ENCODE measurements around the gene MAP4K3.

Gene MAP4K3

DNA sequence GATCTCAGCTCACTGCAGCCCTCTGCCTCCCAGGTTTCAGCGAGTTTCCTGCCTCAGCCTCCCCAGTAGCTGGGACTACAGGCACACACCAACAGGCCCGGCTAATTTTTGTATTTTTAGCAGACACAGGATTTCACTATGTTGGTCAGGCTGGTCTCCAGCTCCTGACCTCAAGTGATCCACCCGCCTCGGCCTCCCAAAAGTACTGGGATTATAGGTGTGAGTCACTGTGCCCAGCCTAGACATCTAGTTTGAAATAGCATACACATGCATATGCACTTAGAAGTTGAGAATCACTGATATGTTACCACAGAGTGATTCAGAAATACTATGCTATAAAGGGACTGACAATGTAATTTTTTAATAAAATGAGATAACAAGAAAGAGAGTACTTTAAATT lies 123.5 kb downstream of the MAP4K3 start:
- no peaks in the 10 kb centered on the region for H3K27me3 ChIP-seq (ENCODE audit: insufficient read depth, low read length)

DNA sequence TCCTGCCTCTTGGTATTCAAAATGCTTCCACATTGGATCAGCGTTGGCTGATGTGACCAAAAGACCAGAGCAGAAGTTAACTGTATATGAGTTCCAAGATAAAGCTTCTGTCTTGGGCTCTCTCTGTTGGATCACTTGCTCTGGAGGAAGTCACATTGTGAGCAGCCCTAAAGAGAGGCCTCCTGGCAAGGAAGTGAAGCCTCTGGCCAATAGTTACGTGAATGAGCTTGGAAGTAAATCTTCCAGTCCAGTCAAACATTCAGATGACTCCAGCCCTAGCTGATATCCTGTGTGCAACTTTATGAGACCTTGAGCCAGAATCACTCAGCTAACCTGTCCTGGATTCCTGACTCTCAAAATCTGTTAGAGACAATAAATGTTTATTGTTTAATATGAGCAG lies 125.6 kb downstream of the MAP4K3 start:
- no peaks in the 10 kb centered on the region for H3K27me3 ChIP-seq (ENCODE audit: insufficient read depth, low read length)
- H3K36me3 ChIP-seq (ENCODE audit: insufficient read depth, low read depth, low read length) = peaks cover 20% of the 10 kb centered on the region
- H3K9ac ChIP-seq (ENCODE audit: low read depth, low read length) = no peak overlapping the region
- H3K27ac ChIP-seq (ENCODE audit: low read length) = no peak overlapping the region
- no peak overlapping the region for H3K4me3 ChIP-seq (ENCODE audit: low read length)
- no peaks in the 10 kb centered on the region for H3K9me3 ChIP-seq (ENCODE audit: insufficient read depth, low read depth, low read length)
- H3K4me1 ChIP-seq (ENCODE audit: insufficient read depth, low read length) = no peaks in the 10 kb centered on the region

More for the DNA sequence above, 123.5 kb downstream of the MAP4K3 start:
- H3K9ac ChIP-seq (ENCODE audit: low read depth, low read length) = no peak overlapping the region
- no peaks in the 10 kb centered on the region for H3K9me3 ChIP-seq (ENCODE audit: insufficient read depth, low read depth, low read length)
- H3K4me3 ChIP-seq (ENCODE audit: low read length) = no peak overlapping the region
- no peak overlapping the region for H3K27ac ChIP-seq (ENCODE audit: low read length)
- H3K4me1 ChIP-seq (ENCODE audit: insufficient read depth, low read length) = no peaks in the 10 kb centered on the region
- peaks cover 20% of the 10 kb centered on the region for H3K36me3 ChIP-seq (ENCODE audit: insufficient read depth, low read depth, low read length)

DNA sequence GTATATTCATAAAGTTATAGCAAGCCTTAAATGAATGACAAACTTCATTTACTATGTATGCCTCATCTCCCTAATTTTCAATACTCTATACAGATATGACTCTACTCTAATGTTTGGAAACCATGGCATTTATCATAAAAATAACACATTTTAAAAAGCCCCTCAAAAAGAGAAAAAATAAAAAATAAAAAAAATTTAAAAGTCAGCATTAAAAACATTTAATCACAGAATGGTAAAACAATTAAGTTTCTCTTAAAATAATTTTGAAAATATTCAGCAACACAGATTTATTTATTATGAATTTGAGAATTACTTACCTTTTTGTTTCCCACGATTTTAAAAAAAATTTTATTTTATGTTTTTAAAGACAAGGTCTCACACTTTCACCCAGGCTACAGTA lies 128.3 kb downstream of the MAP4K3 start:
- Histone ChIP-seq H3K36me3 (ENCODE audit: insufficient read depth, low read depth, low read length) (0 out of 2 replicates have a peak, but pooled peaks cover 7% of the 10 kb centered on the region), H3K4me3 (ENCODE audit: low read length) (no peak overlapping the region), H3K27ac (ENCODE audit: low read length) (no peak overlapping the region), H3K9me3 (ENCODE audit: insufficient read depth, low read depth, low read length) (no peaks in the 10 kb centered on the region), H3K27me3 (ENCODE audit: insufficient read depth, low read length) (no peaks in the 10 kb centered on the region), H3K4me1 (ENCODE audit: insufficient read depth, low read length) (no peaks in the 10 kb centered on the region), H3K9ac (ENCODE audit: low read depth, low read length) (no peak overlapping the region)

DNA sequence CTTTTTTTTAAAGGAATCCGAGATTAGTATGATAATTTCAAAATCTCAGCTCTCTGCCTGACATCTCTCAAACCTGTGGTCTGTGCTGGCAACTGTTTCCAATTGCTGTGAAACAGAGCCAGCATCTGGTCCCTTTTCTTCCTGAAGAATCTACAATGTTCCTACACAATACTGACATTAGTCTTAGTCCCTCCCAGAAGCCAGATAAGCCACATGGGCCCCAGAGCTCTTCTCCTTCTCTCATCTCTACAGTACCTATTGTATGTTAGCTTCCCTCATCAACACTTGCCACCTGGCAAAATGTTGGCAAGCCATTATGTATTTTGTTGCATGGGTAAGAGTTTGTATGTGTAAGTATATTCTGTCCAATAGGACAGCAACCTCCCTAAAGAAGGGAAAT lies 130.5 kb downstream of the MAP4K3 start:
- 0 out of 2 replicates have a peak, but pooled peaks cover 3% of the 10 kb centered on the region for H3K36me3 ChIP-seq (ENCODE audit: insufficient read depth, low read depth, low read length)
- no peak overlapping the region for H3K27ac ChIP-seq (ENCODE audit: low read length)
- no peak overlapping the region for H3K4me3 ChIP-seq (ENCODE audit: low read length)
- no peaks in the 10 kb centered on the region for H3K4me1 ChIP-seq (ENCODE audit: insufficient read depth, low read length)
- H3K9me3 ChIP-seq (ENCODE audit: insufficient read depth, low read depth, low read length) = no peaks in the 10 kb centered on the region
- no peaks in the 10 kb centered on the region for H3K27me3 ChIP-seq (ENCODE audit: insufficient read depth, low read length)
- H3K9ac ChIP-seq (ENCODE audit: low read depth, low read length) = no peak overlapping the region

DNA sequence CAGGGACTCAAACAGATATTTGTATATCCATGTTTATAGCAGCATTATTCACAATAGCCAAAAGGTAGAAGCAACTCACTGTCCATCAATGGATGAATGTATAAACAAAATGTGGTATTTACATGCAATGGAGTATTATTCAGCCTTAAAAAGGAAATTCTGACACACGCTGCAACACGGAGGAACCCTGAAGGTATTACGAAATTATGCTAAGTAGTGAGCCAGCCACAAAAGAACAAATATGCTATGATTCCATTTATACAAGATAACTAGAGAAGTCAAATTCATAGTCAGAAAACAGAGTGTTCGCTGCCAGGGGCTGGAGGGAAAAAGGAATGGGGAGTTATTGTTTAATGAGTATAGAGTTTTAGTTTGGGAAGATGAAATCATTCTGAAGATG lies 132.4 kb downstream of the MAP4K3 start:
- Histone ChIP-seq H3K4me3 (ENCODE audit: low read length) (no peak overlapping the region), H3K27ac (ENCODE audit: low read length) (no peak overlapping the region), H3K27me3 (ENCODE audit: insufficient read depth, low read length) (no peaks in the 10 kb centered on the region), H3K9ac (ENCODE audit: low read depth, low read length) (no peak overlapping the region), H3K36me3 (ENCODE audit: insufficient read depth, low read depth, low read length) (0 out of 2 replicates have a peak, but pooled peaks cover 3% of the 10 kb centered on the region), H3K4me1 (ENCODE audit: insufficient read depth, low read length) (peaks cover 8% of the 10 kb centered on the region; the same call in 1 of the 2 replicates), H3K9me3 (ENCODE audit: insufficient read depth, low read depth, low read length) (no peaks in the 10 kb centered on the region)

DNA sequence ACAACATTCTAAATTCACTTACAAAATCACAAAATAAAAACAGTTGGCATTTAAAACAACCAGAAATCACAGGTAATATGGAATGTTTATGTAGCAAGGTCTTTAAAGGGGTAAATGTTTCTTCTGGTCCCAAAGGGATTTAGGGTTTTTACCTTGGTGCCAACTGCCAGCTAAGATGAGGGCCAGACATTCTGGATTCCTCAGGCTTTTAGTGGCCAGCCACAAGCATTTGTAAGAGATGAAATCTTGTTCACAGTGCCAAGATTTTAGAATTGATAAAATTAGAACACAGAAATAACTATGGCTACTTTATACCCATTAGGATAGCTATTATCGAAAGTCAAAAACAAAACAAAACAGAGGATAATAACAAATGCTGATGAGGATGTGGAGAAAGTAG lies 132.9 kb downstream of the MAP4K3 start:
- peaks cover 8% of the 10 kb centered on the region; the same call in 1 of the 2 replicates for H3K4me1 ChIP-seq (ENCODE audit: insufficient read depth, low read length)
- no peak overlapping the region for H3K9ac ChIP-seq (ENCODE audit: low read depth, low read length)
- no peaks in the 10 kb centered on the region for H3K9me3 ChIP-seq (ENCODE audit: insufficient read depth, low read depth, low read length)
- 0 out of 2 replicates have a peak, but pooled peaks cover 2% of the 10 kb centered on the region for H3K36me3 ChIP-seq (ENCODE audit: insufficient read depth, low read depth, low read length)
- no peak overlapping the region for H3K27ac ChIP-seq (ENCODE audit: low read length)
- no peaks in the 10 kb centered on the region for H3K27me3 ChIP-seq (ENCODE audit: insufficient read depth, low read length)
- H3K4me3 ChIP-seq (ENCODE audit: low read length) = no peak overlapping the region

DNA sequence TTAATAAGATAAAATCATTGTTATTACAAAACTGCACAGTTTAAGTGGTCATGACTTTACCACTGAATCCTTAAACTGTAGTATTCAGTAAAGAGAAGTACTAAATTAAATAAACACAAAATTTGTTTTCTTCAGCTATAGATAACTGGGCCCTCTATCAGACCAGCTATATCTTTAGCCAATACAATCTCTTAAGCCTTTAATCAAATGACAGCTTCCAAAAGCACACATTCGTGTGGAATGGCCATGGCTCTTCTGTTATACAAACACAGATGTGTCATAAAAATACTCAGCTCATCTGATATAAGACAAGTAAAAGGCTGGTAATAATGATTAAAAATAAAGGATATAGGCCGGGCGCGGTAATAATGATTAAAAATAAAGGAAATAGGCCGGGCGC lies 135.7 kb downstream of the MAP4K3 start:
- Histone ChIP-seq H3K9ac (ENCODE audit: low read depth, low read length) (no peak overlapping the region), H3K4me3 (ENCODE audit: low read length) (no peak overlapping the region), H3K27ac (ENCODE audit: low read length) (no peak overlapping the region), H3K27me3 (ENCODE audit: insufficient read depth, low read length) (no peaks in the 10 kb centered on the region), H3K36me3 (ENCODE audit: insufficient read depth, low read depth, low read length) (0 out of 2 replicates have a peak, but pooled peaks cover 4% of the 10 kb centered on the region), H3K9me3 (ENCODE audit: insufficient read depth, low read depth, low read length) (no peaks in the 10 kb centered on the region), H3K4me1 (ENCODE audit: insufficient read depth, low read length) (peaks cover 9% of the 10 kb centered on the region; the same call in 1 of the 2 replicates)

DNA sequence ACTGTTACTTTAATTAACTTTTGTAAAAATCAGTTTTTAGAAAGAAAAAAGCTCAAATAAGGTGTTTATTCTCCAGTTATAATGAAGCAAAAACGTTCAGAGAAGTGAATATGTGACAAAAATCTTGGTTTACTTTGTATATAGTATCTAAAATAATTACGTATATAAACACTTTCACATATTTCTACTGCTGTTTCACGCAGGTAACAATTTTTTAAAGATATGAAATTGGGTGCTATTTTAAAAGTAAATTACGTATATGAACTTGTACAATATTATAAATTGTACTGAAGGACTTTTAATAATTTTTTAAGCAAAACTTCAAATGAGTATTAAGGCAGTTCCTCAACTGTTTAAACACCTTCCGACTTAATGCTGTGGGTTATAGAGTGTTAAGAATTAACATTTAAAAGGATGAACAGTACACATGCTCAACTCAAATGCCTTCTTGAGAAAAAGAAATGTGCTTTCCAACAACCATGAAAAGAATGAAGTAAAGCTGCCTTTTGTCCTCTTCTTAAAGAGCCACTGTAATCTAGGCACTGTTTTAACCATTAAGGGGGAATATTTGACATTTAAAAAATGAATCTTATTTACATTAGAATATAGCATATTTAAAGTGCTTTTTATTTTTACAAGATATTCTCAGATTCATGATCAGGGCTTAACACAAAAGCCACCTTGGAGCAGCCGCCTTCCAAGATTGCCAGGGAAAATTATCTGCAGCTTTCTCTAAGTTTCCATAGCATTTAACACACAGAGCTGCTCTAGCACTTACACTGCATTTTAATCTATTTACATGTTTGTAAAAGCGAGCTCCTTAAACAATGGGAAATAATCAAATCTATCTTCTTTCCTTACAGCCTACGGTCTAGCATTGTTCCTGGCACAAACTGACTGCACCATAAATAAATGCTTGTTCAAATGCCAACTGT lies 136.8 kb downstream of the MAP4K3 start:
- Histone ChIP-seq H3K4me3 (ENCODE audit: low read length) (no peak overlapping the region), H3K4me1 (ENCODE audit: insufficient read depth, low read length) (peaks cover 12% of the 10 kb centered on the region; the same call in 1 of the 2 replicates), H3K36me3 (ENCODE audit: insufficient read depth, low read depth, low read length) (0 out of 2 replicates have a peak, but pooled peaks cover 5% of the 10 kb centered on the region), H3K27ac (ENCODE audit: low read length) (no peak overlapping the region), H3K27me3 (ENCODE audit: insufficient read depth, low read length) (no peaks in the 10 kb centered on the region), H3K9ac (ENCODE audit: low read depth, low read length) (no peak overlapping the region), H3K9me3 (ENCODE audit: insufficient read depth, low read depth, low read length) (no peaks in the 10 kb centered on the region)

DNA sequence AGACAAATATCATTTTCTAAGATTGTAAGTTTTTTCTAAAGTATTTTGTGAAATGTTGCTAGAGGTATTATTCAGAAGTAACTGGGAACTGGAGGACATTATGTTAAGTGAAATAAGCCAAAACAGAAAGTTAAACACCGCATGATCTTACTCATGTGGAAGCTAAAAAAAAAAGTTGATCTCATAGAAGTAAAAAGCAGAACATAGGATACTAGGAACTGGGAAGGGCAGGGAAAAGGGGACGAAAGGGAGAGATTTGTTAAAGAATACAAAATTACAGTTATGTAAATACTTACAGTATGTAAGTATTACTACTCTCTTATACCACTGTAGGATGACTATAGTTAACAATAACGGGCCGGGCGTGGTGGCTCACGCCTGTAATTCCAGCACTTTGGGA lies 146.7 kb downstream of the MAP4K3 start:
- Histone ChIP-seq H3K36me3 (ENCODE audit: insufficient read depth, low read depth, low read length) (peaks cover 66% of the 10 kb centered on the region), H3K27ac (ENCODE audit: low read length) (no peak overlapping the region), H3K9me3 (ENCODE audit: insufficient read depth, low read depth, low read length) (no peaks in the 10 kb centered on the region), H3K4me3 (ENCODE audit: low read length) (no peak overlapping the region), H3K9ac (ENCODE audit: low read depth, low read length) (no peak overlapping the region), H3K27me3 (ENCODE audit: insufficient read depth, low read length) (no peaks in the 10 kb centered on the region), H3K4me1 (ENCODE audit: insufficient read depth, low read length) (peaks cover 5% of the 10 kb centered on the region; the same call in 1 of the 2 replicates)

DNA sequence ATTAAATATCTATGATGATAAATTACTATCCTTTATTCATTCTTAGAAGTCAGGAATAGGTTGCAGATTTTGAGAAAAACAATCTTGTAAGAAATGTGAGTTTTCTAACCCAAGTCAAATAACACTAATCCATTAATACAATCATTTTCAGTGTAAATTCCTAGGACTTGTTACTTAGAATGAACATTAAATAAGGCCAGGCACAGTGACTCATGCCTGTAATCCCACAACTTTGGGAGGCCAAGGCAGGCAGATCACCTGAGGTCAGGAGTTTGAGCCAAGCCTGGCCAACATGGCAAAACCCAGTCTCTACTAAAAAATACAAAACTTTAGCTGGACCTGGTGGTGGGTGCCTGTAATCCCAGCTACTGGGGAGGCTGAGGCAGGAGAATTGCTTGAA lies 147.5 kb downstream of the MAP4K3 start:
- Histone ChIP-seq H3K4me1 (ENCODE audit: insufficient read depth, low read length) (peaks cover 2% of the 10 kb centered on the region; the same call in 1 of the 2 replicates), H3K4me3 (ENCODE audit: low read length) (no peak overlapping the region), H3K27ac (ENCODE audit: low read length) (no peak overlapping the region), H3K9me3 (ENCODE audit: insufficient read depth, low read depth, low read length) (no peaks in the 10 kb centered on the region), H3K36me3 (ENCODE audit: insufficient read depth, low read depth, low read length) (peaks cover 72% of the 10 kb centered on the region), H3K27me3 (ENCODE audit: insufficient read depth, low read length) (no peaks in the 10 kb centered on the region), H3K9ac (ENCODE audit: low read depth, low read length) (no peak overlapping the region)

DNA sequence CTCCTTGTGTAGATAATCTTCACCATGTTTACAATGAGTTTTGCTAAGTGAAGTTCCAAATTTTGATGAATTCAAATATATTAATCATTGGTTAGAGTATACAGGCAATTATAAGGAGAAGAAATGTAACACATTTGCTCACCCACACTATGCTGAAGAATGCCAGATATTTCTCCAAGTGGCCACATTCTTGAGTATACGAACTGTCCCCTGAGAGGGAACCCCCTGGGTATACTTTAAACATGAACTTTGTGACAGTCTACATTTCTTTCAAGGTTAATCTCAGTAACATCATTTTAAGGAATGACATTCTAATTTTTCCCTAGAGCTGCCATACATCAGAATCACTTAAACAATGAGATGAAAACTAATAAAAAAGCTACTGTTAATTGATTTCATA lies 153.5 kb downstream of the MAP4K3 start:
- Histone ChIP-seq H3K36me3 (ENCODE audit: insufficient read depth, low read depth, low read length) (peaks cover 56% of the 10 kb centered on the region), H3K27ac (ENCODE audit: low read length) (no peak overlapping the region), H3K9me3 (ENCODE audit: insufficient read depth, low read depth, low read length) (no peaks in the 10 kb centered on the region), H3K27me3 (ENCODE audit: insufficient read depth, low read length) (no peaks in the 10 kb centered on the region), H3K9ac (ENCODE audit: low read depth, low read length) (no peak overlapping the region), H3K4me1 (ENCODE audit: insufficient read depth, low read length) (peaks cover 4% of the 10 kb centered on the region; the same call in 1 of the 2 replicates), H3K4me3 (ENCODE audit: low read length) (no peak overlapping the region)

DNA sequence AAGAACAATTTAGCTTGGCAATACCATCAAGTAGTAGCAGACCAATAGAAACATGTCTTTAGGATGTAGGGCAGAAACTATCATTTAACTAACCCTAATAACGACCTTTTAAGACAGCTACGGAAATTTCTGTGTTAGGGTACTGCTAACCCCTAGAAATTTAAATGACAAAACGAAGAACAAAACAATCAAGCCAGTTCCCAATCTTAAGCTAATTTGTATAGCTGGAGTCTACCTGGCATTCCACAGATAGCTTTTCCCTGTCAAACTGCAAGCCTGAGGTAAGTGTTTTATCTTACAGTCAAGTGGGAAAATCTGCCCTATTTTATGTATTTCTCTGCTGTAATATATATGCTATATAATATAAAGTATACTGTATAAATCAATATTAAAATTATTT lies 155.7 kb downstream of the MAP4K3 start:
- peaks cover 52% of the 10 kb centered on the region for H3K36me3 ChIP-seq (ENCODE audit: insufficient read depth, low read depth, low read length)
- H3K27me3 ChIP-seq (ENCODE audit: insufficient read depth, low read length) = no peaks in the 10 kb centered on the region
- H3K9ac ChIP-seq (ENCODE audit: low read depth, low read length) = no peak overlapping the region
- H3K4me1 ChIP-seq (ENCODE audit: insufficient read depth, low read length) = peaks cover 4% of the 10 kb centered on the region; the same call in 1 of the 2 replicates
- H3K9me3 ChIP-seq (ENCODE audit: insufficient read depth, low read depth, low read length) = no peaks in the 10 kb centered on the region
- no peak overlapping the region for H3K27ac ChIP-seq (ENCODE audit: low read length)
- H3K4me3 ChIP-seq (ENCODE audit: low read length) = no peak overlapping the region

Data from iPS-20b (cell line).